Activated CD8-positive, alpha-beta memory T cell treated with anti-CD3 and anti-CD28 coated beads for 48 hours (primary cell): ENCODE results near the gene RGS2.

Experiments used
- DNase-seq, 3 experiments: peaks; one replicate each; pipeline ENCODE4 v3.0.0-alpha.2; 2020; ENCODE audit warnings: low read depth in 2 of 3, low spot score in 2 of 3

RGS2 gene, protein sequence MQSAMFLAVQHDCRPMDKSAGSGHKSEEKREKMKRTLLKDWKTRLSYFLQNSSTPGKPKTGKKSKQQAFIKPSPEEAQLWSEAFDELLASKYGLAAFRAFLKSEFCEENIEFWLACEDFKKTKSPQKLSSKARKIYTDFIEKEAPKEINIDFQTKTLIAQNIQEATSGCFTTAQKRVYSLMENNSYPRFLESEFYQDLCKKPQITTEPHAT

DNA sequence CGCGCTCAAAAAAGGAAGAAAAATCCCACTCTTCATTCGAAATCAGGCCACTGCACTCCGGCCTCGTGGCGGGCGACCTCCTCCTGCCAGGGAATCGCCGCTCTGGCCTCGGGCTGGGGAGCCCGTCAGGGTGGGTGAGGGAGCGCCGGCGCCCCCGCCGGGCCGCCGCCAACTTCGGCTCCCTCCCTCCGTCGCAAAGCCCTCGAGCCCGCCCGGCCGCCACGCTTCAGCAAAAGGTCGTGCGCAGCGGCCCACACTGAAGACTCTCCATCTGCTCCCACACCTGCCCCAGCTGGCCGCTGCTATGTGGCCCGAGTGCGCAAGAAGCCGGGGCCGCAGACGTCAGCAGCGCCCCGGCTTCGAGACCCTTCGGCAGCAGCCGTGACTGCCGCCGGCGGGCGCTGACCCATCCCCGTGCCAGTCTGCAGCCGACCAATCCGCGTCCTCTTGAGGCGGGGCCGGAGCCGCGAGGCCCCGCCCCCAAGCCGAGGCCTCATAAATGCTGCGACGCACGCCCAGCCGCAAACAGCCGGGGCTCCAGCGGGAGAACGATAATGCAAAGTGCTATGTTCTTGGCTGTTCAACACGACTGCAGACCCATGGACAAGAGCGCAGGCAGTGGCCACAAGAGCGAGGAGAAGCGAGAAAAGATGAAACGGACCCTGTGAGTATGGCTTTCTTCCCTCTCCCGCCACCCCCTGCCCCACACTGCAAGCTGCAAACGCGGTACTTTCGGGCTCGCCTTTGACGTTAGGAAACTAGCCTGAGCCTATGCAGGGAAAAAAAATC, at the start of gene RGS2:
TSS of gene RGS2 (plus strand) at position 522 of the 789 bp plus-strand sequence. CDS start at position 555, 33 bp downstream.
- DNase-seq = peak; percentile 67 to 79 (median 69)

DNA sequence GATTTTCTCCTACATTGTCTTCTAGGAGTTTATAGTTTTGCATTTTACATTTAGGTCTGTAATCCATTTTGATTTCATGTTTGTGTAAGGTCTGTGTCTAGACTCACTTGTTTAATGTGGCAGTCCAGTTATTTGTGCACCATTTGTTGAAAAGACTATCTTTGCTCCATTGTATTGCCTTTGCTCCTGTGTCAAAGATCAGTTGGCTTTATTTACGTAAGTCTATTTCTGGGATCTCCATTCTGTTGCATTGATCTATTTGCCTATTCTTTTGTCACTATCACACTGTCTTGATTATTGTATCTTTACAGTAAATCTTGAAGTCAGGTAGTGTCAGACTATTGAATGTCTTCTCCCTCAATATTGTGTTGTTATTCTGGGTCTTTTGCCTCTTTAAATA, 49.7 kb upstream of the RGS2 start:
- no peak for DNase-seq

DNA sequence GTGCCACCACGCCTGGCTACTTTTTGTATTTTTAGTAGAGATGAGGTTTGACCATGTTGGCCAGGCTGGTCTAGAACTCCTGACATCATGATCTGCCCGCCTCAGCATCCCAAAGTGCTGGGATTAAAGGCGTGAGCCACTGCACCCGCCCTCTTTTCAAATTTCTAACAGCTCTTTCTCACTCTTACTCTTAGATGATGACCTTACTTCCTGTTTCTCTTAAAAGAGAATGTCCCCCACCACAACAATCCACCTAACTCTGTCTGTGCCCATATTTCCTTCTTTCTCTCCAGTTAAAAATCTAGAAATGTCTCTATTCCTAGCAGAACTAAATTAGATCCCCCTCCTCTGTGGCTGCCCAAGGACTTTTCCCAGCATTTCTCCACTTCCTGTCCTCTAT, 46.6 kb upstream of the RGS2 start:
- no peak for DNase-seq

DNA sequence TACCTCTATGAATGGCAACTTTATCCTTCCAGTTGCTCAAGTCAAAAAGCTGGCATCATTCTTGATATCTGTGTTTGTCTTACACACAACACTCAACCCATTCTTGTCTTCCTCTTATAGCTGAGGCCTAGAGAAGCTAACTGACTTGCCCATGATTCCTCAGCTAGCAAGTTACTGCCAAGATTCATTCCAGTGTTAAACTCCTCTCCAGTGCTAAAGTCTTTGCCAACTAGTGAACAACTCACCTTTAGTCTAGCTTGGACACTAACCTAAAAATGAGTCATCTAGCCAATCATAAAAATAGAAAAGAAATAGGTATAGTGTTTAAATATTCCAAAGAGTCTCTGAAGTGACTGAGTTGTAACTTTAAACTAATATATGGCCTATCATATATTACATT, 45.6 kb upstream of the RGS2 start:
- DNase-seq = no peak

DNA sequence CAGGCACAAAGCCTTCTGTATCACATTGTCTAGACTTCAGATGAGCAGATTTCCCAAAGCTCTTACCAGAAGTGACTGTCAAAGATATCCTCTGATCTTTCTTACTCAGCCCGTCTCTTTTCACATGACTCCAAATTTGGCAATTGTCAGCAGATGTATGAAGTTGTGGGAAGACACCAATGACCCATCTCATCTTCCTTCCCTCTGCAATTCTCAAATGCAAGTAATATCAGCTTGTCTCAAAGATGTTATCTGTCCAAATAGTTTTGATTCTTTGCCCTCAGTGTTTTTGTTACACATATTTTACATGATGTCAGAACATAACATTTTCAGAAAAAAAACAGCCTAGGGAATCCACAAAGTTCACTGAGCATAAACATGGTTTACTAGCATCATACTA, 45.1 kb upstream of the RGS2 start:
- DNase-seq = no peak

DNA sequence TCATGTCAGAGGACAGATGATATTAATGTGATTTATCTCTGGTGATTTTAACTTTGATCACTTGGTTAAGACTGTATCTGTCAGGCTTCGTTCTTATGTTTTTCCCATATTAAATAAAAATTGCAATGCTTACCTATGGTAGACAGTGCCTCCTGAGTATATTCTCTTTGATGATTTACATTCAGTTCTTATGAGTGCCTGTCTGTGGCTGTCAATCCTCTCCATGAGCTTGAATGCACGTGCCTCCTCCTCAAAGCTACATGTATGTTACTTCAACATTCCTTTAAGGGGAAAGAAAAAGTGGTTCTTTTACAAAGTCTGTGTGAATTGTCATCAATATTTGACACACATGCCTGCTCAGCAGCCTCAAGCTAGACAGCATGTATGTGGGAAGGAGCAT, 44.2 kb upstream of the RGS2 start:
- no peak for DNase-seq

DNA sequence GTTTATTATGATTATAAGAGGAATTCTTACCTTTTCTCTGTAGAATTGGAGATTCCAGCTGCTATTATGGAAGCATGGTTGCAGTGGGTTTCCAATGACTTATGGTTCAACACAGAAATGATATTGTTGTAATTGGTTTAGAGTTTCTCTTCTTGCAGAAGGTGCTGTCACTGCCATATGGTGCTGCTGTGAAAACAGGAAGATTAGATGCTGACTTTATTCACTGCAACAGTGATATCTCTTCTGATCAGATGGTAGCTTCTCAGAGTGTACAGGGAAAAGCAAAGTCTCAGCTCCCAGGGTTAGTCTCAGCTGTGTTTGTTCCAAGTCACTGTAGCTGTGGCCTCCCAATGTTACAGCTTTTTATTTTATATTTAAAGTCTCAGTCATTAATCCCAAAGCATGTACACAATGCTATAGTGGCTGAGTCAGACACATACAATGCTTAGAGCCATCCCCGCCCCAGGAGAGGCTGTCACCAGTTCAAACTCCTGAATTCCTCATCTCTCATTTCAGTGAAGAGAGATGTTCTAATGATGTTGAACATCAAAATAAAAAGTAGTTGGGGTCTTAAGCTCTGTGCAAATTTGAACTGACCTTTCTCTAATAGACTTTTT, 42.7 kb upstream of the RGS2 start:
- no peak for DNase-seq

DNA sequence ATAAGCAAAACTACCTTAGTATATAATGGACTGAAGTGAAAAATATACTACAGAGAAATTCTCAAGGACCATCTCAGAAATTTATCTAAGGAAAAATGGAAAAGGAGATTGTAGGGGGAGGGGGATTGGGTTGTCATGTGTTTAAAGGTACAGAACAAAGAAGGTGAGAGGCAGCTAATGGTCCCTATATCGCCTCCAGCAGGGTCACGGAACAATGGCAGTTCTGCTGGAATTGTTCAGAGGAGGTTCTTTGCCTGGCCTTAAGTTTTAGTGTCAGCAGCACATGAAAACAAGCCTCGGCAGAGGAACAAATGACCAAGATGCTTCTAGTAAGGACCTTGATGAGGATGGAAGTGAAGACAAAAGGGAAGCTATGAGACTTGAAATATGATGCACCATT, 42.0 kb upstream of the RGS2 start:
- no peak for DNase-seq

DNA sequence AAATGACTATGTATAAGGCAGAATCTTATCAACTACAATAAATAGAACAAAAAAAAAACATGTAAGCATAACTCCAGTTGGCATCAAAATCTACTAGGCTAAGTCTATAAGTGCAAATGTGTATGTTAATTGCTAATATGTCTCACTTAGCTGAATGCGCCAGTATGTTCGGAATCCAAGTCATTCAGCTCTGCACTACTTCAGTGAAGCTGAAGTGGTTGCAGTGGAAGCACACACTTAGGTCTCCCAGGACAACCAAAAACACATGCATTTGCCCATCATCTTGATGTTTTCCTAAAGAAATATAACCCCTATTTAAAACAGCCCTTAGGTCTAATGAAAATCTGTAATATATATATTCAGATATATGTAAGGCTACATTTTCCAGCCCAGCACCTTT, 41.0 kb upstream of the RGS2 start:
- DNase-seq = no peak

DNA sequence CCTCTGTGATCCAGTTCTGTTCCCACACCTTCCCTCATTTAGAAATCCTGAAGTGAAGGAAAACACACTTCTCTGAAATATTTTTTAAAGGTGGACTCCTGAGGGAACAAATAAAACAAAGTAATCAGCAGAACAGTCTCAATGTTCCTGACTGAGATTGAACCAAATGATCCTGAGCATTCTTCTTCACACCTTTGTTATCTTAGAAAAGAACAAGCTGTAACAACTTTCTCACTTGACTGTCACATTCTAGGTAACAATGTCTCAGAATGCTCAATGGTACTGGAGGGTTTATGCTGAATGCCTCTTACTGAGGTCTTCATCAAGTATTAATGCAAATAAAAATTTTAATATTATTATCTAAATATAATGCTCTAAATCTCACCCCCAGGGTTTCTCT, 40.4 kb upstream of the RGS2 start:
- no peak for DNase-seq

DNA sequence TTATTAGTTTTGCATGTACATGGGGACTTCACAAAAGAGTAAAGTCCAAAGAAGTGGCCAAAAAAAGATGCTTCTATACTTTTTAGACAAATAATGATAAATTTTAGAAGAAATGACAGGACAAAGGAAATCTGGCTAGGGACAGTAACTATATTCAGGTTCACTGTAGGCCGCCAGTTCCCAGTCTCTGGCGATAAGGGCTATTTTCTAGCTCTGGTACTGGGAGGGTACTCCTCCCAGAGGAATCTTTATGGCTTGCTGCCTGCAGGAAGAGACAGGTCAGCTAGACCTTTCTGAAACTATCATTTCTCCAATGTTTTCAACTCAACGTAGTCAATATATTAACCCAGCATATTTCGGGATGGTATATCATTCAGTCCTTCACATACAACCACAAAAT, 37.5 kb upstream of the RGS2 start:
- no peak for DNase-seq

DNA sequence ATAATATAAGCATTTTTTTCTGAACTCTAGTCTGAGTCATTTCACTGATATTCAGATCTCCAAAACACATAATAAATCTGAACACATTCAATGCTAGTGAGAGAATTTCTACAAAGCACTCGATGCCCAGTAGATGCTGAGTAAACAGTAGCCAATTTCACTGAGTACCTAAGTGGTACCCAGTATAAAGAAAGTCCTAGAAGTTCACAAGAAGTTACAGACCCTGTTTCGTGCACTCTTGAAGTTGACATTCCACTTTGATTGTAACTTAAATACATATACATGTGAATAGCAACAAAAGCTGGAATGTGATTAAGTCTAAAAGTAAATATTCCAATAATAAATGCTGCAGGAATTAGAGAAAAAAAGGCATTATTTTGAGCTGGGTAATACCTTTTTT, 33.2 kb upstream of the RGS2 start:
- DNase-seq = no peak

DNA sequence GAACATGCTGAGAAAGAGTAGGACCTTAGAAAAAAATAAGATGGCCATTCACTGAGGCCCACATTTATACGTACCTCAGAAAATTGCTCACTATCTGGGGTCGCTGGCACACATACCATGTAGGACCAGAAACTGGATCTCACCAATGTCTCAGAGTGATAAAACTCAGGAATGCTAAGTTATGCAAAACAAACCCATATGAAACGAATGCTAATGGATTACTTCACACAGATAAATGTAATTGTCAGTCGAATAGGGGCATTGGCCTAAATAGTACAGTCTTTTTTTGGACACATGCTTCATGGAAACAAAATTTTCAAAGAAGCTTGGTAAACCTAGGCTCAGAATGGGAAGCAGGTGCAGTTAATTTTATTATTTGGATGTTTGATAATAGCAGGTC, 32.6 kb upstream of the RGS2 start:
- DNase-seq = no peak

DNA sequence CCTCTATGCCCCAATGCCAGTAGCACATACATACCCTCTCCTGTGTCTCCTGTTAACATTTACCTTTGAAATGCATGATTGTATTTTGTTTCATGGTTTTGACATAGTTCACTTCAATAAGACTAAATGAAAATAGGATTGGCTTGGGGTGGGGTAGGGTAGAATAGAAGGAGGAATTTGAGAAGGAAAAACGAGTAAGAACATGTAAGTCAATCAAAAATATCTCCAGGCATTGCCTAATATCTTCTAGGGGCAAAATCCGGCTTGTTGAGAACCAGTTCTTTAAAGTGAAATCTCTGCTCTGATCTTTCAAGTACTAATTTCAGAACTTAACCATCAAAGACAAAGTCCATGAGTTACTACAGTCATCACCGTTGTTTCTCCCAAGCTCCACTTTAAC, 31.8 kb upstream of the RGS2 start:
- no peak for DNase-seq

DNA sequence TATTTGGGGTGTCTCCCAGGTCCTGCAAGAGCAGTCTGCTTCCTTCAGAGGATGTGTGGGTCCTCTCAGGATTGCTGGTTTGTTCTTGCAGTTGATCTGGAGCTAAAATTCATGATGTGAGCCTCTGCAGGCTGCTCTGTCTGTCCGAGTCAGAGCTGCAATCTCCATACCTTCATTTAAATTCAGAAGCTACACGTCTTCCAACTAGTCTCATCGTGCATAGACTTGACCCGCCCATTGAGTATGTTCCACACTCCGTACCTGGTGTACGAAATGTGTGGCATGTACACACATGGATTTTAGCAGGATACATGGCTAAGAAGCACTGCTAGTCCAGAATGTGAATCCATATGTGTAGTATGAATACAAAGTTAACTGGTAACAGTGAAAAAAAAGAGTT, 25.0 kb upstream of the RGS2 start:
- DNase-seq = no peak

DNA sequence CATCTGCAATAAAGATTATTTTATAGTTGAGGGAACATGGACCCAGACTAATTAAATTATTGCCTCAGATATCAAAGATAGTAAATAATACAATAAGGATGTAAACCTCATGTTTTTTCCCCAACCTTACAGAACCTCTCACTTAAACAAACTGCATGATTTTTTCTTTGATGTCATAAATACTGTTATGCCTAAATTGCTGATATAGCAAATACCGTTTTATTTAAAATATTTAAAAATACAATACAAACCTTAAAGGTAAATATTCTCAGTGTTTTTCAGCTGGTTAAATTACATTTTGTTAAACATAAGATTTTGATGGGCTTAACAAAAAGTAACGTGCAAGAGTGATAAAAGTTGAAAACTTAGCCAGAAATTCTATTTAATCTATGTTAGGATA, 24.4 kb upstream of the RGS2 start:
- DNase-seq = no peak

DNA sequence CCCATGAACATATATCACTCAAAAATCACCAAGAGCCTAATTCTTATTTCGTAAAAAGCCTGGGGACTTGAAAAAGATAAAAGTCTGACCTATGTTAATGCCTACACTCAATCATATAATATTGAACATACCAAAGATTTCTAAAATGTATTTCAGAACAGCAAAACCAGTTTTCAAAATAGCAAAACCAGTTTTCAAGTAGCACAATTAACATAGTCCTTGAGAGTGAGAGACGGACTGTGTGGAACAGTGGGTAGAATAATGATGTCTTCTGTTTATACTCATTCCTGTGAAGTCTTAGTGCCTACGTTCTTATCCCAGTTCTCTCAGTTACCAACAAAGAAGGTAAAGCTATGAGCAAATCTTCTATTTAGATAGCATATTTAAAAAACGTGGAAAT, 22.3 kb upstream of the RGS2 start:
- no peak for DNase-seq

DNA sequence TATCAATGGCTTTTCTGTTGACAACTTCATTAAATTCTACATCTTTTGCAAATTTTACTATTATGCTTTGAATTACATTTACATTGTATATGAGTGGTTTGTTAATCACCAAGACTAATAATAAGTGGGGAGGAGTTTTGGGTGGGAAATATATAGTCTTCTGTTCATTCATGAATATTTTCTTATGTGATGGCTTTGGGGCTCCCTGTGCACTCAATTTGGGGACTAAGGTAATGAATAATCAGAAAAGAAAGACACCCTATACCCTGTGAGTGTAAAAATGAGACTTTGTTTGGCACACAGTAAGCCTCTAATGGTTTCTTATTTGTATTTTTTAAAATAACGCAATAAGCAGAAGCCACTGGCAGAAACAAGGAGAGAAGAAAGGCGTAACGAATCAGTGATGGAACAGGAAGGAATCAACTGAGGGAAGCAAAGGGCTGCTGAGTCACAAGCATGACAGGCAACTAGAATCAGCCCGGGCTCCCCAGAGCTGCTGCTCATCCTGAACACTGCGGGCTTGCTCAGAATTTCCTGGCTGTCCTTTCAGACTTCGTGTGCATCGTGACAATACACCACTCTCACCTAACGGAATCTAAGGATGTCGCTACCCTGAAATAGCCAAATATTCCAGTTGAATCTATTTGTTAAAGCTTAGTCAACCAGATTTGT, 20.8 kb upstream of the RGS2 start:
- no peak for DNase-seq

DNA sequence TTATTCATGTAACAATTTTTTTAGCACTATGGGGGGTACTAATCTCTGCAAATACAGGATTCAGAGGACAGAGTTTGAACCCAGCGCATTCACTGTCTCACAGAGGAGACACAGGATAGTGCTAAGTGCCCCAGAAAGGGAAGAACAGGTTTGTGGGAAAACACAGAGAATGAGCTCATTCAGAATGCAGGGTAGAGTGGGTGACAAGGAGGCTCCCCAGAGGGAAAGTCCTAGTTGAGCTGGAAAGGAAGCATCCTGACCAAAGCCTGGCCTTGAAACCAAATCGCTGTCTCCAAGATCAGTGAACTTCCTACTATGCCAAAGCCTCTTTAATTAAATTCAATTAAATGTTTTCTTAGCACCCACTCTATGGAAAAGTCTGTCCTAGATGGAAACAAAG, 19.0 kb upstream of the RGS2 start:
- DNase-seq = no peak

DNA sequence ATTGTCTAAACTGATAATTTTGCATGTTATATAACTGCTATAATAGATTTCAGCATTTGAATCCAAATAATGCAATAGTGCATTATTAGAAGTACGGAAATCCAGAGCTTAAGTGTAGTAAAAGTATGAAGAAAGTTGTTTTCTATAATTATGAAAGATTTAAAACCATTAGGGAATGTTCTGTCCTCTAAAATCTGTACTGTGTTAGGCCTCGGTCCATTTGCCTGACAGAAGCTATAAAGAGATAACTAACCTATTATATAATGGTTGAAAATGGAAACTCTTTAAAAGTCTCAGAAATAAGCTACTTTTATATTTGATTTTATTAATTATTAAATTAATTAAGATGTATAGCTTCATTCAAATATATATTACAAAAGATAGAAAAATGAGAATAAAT, 16.2 kb upstream of the RGS2 start:
- DNase-seq = no peak

DNA sequence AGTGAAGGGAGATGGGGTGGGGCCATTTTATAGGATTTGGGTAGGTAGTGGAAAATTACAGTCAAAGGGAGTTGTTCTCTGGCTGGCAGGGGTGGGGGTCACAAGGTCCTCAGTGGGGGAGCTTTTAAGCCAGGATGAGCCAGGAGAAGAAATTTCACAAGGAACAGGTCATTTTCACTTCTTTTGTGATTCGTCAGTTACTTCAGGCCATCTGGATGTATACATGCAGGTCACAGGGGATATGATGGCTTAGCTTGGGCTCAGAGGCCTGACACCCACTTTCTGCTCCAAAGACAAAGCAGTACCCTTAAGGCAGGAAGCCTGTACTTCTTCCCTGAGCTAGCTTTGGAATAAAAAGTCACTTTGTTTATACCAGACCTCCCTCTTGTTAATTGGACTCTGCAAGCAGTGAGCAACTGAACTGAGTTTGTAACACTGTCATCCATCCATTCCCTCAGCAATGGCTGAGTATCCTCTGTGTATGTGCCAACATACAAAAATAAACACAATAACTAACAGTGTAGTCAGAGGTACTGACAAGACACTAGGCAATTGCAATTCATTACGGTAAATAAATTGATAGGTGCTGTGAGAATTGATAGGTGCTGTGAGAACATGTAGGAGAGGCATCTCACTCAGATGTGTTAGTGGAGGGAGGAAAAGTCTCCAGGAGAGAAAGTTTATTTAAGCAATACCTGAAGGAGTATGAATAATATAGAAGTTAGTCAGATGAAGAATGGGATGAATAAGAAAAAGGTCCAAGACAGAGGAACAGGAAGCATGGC, 14.7 kb upstream of the RGS2 start:
- no peak for DNase-seq

DNA sequence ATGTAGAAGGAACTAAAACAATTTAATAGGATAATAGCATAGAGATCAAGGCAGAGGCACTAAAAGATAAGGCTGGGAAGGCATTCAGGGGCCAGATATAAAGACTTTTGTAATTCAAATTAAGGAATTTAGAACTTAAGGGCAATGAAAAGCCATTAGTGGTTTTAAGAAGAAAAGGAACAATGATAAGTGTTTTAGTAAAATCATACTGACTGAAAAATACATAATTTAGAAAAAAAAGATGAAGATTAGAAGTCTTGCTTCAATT, 14.1 kb upstream of the RGS2 start:
- no peak for DNase-seq
